SH-SY5Y (cell line): Measurements from ENCODE around the gene EIF4G3.

Source experiments
- GATA2 ChIP-seq: IDR thresholded peaks from 2 replicates; pipeline ENCODE4 v1.6.1; 2011; ENCODE audit warnings: mild to moderate bottlenecking, low read depth, low read length
- GATA3 ChIP-seq: IDR thresholded peaks from 2 replicates; pipeline ENCODE4 v1.6.1; 2011; ENCODE audit warnings: low read depth, mild to moderate bottlenecking, low read length, moderate library complexity

DNA sequence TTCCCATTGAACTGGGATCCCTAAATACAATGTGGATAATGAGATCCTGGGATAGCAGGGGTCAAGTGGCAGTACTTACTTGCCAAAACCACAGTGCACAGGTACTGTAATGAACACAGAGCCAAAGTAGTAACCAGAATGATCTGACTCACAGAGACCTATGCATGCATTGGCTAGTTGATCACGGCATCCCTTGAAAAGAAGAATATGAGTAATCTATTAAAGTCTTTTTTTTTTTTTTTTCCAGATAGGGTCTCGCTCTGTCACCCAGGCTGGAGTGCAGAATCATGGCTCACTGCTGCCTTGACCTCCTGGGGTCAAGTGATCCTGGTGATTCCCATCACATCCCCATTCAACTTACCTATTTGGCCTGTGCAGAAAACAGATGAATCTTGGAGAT is 29.4 kb upstream of the EIF4G3 start:
- TF ChIP-seq GATA2: no peak
- no peak for TF ChIP-seq GATA3
